Adrenal gland (tissue), 5 donors: Measurements from ENCODE around the gene STAM.

Experiments used
- CTCF ChIP-seq, 6 experiments: fragments of 450-650 bp in 4 of 6; fragments of 200-600 bp in 2 of 6; sonication (generic) in 1 of 6; IDR thresholded peaks; 1 replicate in 5 of 6; 2 replicates in 1 of 6; pipeline versions ENCODE4 v1.5.1 to v1.8.0; 2016 to 2021; ENCODE audit warnings: antibody characterized with exemption in 6 of 6, mild to moderate bottlenecking in 2 of 6, moderate library complexity in 1 of 6
- POLR2A ChIP-seq, 2 donors: fragments of 450-650 bp; IDR thresholded peaks; one replicate each; pipeline ENCODE4 v1.6.1; 2017; ENCODE audit warnings: antibody characterized with exemption in 2 of 2, mild to moderate bottlenecking in 2 of 2, moderate library complexity in 1 of 2
- donor health status: DM: no; HTN: no; CAD: no.

DNA sequence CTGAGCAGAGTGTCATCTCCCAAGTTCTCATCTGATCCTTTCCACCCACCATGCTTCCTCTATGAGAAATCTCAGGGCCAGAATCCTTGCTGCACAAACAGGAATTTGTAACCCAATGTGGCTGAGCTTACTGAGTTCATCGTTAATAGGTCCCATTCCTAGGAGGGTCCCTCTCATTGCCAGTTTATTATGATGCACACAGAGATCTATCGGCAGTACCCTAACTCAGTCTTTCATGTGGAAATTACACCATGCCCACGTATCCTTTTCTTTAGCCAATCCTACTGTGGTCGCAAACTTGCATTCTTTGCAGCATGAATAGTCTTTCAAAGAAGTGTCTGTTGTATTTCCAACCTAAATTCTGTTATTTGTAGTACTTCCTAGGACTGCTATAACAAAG, 120.2 kb downstream of the STAM start:
- TF ChIP-seq CTCF (IDR thresholded peaks at IDR 0.05) (no peak), POLR2A (IDR thresholded peaks at IDR 0.05) (no peak)
